ENCODE results near the gene KIFC3.
"Not testable (repeated sequence)": the region's sequence is repeated elsewhere in the genome, so short reads cannot be mapped to it uniquely, and the experiment has no call there.

Gene KIFC3

DNA sequence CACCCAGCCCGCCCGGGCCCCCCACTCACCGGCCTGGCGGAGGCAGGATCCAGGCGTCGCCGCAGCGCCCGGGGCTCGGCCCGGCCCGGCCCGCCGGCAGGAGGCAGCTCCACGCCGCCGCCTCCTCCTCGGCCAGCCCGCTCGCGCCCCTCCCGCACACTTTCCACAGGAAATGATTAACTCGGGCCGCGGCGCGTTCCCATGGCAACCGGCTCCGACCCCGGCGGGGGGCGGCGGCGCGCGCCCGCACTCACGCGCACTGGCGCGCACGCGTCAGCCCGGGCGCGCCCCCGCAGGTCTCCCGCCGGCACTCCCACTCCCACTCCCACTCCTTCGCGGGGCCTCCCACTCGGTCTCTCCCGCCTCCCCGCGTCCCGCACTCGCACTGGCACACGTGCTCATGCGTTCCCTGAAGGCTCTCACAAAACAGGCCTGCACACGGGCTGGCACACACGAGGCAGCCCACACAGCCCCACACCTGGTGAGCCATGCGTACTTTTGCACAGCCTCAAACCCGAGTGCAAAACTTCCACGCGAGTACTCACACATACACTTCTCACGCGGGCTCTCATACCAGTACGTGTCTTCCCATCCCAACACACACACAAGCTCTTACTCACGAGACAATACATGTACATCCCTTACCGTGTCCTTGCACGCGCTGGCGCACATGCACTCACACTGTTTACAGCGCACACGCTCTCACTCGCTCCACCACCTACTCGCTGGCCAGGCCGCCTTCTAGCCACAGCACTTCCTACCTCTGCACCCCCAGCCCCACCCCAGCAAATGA lies at the start of gene KIFC3:
KIFC3 (minus strand) TSS at position 151 of the 793 bp plus-strand sequence. CDS start 4,248 bp downstream, outside the sequence.
- peak; percentile 59 to 62 for DNase-seq (ENCODE audit: low read depth in 2 of 2)

- DNase-seq (ENCODE audit: low read depth in 2 of 2), result no peak
These were observed 45.9 kb upstream of the KIFC3 start for GRCh38 chr16:57848181-57848580.

GRCh38 chr16:57846931-57847330 lies 44.6 kb upstream of the KIFC3 start:
- not testable (repeated sequence) for DNase-seq (ENCODE audit: low read depth in 2 of 2)

DNA sequence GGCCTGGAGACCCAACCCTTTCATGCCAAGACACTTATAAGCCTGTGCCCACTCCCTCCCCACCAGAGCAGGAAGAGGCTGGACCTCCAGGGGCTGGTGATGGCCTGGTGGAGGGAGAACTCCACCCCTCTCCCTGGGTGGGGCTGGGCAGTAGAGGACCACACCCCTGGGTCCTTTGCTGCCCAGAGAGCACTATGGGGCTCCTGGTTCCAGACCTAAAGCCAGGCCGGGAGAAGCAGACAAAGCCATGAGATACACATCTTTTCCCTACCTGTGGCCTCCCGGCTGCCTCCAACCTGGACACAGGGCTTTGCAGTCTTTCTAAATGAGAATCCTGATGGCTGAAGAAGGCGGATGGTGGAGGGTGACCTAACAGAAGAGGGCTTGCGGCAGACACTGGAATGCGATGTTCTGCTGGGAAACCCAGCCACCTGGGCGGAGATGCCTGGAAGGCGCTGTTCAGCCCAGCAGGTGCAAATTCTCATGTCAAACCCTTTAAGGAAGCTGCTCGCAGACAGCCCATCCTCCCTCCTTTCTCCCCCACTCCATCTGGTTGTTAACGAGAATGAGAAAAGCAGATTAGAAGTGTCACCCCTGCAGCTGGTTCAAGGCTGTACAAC lies 43.9 kb upstream of the KIFC3 start:
- DNase-seq (ENCODE audit: low read depth in 2 of 2), result no peak

GRCh38 chr16:57845115-57845514 lies 42.8 kb upstream of the KIFC3 start:
- DNase-seq (ENCODE audit: low read depth in 2 of 2), result no peak

- DNase-seq (ENCODE audit: low read depth in 2 of 2), result no peak
These were observed 42.2 kb upstream of the KIFC3 start for GRCh38 chr16:57844416-57845030.

- DNase-seq (ENCODE audit: low read depth in 2 of 2), result no peak
These were observed 41.1 kb upstream of the KIFC3 start for GRCh38 chr16:57843400-57843799.

DNA sequence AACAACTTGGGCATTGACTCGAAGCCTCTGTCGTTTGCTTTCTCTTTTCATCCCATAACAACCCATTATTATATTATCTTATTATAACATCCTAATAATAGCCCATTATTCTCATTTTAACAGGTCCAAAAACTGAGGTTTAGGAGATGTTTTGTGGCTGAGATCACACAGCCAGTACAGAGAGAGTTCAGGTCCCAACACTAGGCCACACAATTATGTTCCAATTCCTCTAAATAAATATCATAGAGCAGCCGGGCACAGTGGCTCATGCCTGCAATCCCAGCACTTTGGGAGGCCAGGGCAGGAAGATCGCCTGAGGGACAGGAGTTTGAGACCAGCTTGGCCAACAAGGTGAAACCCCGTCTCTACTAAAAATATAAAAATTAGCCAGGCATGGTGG lies 40.3 kb upstream of the KIFC3 start:
- no peak for DNase-seq (ENCODE audit: low read depth in 2 of 2)

DNA sequence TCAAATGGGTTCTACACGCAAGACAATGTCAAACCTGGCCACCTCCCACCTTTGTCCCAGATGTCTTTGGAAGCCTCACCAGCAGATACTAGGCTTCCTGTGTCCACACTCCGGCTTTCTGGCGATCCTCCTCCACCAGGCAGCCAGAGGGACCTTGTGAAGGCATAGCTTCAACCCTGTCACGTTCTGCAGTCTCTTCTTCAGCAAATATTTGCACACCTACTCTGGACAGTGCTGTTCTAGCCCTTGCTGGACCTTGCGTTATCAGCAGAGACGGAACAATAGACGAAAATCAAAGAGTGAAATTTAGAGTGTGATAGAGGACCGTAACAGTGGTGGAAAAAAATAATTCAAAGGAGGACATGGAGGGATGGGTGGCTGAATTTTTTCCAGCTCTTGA lies 38.5 kb upstream of the KIFC3 start:
- no peak for DNase-seq (ENCODE audit: low read depth in 2 of 2)

DNA sequence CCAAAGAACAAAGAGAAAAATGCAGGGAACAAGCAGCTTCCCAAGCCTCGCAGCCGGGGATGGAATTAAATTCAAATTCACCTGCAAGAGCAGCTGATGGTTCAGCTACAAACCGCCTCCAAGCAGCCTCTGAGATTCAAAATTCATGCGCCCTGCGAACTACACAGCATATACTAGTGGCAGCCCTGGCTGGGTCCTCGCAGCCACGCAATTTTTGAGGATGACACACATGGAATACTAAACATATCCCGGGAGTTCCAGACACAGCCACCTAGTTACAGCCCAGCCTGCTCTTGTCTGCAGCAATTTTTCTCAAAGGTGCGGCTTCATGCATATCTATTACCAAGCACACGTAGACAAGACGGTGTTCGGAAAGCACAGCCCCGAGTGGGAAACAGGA lies 35.9 kb upstream of the KIFC3 start:
- no peak for DNase-seq (ENCODE audit: low read depth in 2 of 2)

DNA sequence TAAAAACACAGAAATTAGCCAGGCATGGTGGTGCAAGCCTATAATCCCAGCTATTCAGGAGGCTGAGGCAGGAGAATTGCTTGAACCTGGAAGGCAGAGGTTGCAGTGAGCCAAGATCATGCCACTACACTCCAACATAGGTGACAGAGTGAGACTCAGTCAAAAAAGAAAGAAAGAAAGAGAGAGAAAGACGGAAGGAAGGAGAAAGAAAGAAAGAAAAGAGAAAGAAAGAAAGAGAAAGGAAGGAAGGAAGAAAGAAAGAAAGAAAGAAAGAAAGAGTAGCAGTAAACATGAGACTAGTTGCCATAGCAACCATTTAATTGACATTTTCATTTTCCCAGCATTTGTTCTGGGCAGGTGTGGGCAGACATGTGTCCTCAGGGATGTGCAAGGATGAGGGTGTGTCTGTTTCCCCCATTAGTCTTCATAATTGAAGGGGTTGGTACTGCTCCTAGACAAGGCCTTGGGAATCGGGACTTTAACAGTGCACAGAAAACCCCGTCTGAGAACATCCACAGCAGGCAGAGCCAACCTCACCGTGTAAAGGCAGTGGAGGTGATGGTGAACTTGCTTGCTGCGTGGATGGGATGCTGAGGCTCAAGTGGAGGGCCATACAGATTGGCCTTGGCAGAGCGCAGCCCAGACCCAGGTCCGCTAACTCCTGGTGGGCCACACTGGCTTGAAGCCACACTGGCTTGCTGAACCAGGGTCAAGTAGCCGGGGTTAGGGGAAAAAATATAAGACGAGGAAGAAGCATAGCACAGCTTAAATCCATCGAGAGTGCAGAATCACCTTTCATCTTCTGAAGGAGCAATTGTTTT lies 35.2 kb upstream of the KIFC3 start:
- no peak for DNase-seq (ENCODE audit: low read depth in 2 of 2)

DNA sequence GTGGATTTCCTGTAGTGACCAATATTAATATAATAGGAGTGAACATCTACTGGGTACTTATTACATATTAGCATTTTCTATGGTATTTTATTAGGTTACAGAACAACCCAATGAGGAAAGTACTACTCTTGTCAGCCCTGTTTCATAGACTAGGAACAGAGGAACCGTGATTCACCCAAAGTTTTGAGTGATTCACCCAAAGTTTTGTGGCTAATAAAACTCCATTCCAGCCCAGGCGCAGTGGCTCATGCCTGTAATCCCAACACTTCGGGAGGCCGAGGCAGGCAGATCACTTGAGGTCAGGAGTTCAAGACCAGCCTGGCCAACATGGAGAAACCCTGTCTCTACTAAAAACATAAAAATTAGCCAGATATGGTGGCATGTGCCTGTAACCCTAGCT lies 33.1 kb upstream of the KIFC3 start:
- not testable (repeated sequence) for DNase-seq (ENCODE audit: low read depth in 2 of 2)

DNA sequence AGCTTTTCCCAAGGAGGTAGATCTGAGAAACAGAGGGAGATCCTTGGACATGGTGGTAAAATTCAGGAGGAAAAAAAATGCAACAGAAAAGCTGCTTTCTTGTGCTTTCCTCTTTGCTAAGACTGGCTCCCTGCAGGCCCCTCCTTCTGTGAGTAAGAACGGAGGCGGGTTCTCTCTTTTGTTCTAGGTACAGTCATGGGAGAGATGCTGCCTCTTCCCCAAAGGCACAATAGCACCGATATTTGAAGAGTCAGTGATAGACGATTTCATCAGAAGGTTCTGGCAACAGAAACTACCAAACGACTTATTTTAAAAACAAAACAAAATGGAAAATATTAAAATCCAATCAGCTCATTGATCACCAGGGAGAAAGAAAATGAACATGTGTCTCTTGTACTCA lies 32.6 kb upstream of the KIFC3 start:
- DNase-seq (ENCODE audit: low read depth in 2 of 2), result no peak

DNA sequence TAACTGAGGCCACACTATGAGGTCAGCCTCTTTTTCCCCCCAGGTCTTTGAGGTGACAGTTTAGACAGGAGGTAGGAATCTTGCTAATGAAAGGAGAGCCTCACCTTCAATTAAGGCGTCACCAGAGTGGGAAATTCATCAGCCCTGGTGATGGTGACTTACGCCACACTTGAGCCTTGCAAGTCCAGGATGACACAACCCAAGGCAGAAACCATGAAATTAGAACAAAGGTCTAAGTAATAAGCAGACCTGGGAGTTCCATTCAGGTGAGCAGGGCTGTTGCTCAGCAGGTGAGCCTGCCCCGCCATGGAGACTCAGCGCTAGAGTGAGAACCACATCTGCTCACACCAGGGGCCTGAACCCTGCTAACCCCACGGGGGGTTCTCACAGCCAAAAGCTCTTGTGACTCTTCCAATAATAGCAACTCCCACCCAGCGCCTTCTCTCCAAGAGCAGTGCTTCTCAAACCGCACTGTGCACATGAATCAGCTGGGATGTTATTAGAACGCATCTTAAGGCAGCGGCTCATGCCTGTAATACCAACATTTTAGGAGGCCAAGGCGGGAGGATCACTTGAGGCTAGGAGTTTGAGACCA lies 28.7 kb upstream of the KIFC3 start:
- no peak for DNase-seq (ENCODE audit: low read depth in 2 of 2)

DNA sequence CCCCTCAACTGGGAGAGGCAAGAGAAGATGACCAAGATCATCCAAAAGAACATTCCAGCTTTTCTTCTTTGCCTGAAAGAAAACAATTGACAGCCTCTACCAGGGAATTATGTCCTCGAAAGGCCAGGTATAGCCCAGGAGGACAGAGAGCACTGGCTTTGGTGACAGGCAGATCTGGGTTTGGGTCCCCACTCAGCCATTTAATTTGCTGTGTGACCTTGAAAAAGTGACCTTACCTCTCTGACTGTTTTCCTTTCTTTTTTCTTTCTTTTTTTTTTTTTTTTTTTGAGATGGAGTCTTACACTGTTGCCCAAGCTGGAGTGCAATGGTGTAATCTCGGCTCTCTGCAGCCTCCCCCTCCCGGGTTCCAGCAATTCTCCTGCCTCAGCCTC lies 27.7 kb upstream of the KIFC3 start:
- DNase-seq (ENCODE audit: low read depth in 2 of 2), result no peak

GRCh38 chr16:57828272-57829161 lies 26.2 kb upstream of the KIFC3 start:
- no peak for DNase-seq (ENCODE audit: low read depth in 2 of 2)

DNA sequence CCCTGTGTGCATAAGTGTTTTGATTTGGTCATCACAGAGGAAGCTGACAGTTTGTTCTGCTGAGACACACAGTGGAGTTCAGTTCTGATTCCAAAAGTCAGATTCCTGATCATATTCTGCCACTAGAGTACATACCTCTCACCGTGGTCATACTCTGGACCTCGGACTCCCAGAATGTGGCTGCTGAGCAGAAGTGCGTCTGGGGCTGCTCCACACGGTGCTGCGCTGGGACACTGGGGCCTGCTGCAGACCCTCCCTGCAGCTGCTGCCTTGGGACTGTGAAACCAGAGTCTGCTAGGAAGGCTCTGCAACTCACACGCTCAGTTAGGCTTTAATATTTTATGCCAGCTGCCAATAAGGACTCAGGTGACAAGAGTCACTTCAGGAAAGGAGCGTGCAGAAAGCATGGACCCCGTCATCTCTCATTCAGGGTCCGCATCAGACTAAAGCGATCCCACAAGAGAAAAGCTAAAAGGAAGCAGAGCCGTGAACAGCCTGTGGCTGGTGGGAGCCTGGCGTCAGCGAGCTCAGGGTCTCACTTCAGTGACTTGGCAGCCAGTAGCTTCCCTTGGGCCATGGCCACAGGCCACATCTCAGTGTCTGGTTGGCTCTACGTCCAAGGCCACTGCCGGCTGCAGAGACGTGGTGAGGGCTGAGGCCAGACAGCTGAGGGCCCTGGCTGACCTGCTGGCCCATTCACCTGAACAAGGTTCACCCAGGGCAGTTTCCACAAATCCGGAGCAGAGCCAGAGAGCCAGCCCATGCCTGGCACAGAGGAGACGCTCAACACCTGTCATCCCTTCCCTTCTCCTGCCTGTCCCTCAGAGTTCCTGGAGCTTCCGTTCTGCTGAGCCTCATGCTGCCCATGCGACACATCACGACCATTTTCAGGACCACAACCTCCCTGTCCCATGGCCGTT lies 24.7 kb upstream of the KIFC3 start:
- DNase-seq (ENCODE audit: low read depth in 2 of 2), result no peak

DNA sequence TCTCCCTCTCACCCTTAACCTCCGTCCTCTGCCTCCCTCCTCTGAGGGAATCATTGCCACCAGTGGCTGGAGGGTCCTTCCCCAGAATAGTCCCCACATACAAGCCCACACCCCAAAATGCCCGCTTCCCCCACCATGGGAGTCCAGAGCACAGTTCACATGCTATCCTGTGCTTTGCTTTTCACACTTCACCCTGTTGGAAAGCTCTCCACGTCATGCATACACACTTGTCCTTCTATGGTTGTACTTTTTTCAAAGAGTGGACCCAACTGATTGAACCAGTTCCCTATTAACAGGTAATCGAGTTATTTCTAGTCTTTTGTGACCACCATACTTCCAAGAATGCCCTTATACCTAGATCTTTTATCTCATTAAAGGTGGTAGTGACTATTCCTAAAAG lies 23.8 kb upstream of the KIFC3 start:
- no peak for DNase-seq (ENCODE audit: low read depth in 2 of 2)

GRCh38 chr16:57825298-57826044 lies 23.2 kb upstream of the KIFC3 start:
- DNase-seq (ENCODE audit: low read depth in 2 of 2), result no peak

Measured in stimulated activated CD8-positive, alpha-beta memory T cell treated with anti-CD3 and anti-CD28 coated beads, Interleukin-15, amount 100 ng/mL, for 48 hours (primary cell).